ENCODE measurements around the gene MRPL20. TPM values are rescaled to one million over a fixed set of nuclear protein-coding genes. Genes with fewer than 3 reads are reported as not detected.
"Not testable (repeated sequence)": the region's sequence is repeated elsewhere in the genome, so short reads cannot be mapped to it uniquely, and the experiment has no call there.

The MRPL20 gene
- total RNA-seq, 2 donors from 2014 or later = 57.7 to 147 TPM

DNA sequence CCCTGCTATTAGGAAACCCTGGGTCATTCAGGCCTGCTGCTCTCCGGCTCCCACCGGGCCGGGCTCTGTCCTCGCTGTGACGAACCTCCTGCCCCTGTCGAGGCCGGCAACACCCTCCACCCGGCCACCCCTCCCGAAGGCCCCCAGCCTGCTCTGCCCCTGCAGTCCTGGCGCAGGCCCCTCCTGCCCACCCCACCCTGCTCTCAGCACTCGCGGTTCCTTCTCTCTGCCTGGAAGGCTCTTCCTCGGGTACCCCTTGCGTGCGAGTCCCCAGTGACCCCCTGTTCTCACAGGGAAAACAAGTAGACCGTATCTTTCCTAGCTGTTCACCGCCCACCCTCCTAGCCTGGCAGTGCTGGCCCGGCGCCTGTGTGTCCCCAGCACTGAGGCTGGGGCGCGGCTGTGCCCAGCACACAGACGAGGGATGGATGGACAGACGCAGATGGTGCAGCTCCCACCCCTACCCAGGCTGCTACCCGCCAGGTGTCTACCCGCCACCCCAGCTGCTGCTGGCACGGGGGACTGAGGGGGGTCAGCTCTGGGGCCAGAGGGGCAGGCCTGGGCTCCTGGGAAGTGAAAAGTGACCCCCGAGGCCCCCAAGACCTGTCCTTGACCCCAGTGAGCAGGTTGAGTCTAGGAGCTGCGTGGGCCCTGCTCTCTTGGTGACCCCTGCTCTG is 25.3 kb upstream of the MRPL20 start:
- no peak overlapping the region for H3K27ac Mint-ChIP-seq
- no peaks in the 10 kb centered on the region for H3K36me3 Mint-ChIP-seq (ENCODE audit: low read depth)
- no peaks in the 10 kb centered on the region for H3K4me1 Mint-ChIP-seq
- ATAC-seq (replicated peaks) = no peak
- no peaks in the 10 kb centered on the region for H3K9me3 Mint-ChIP-seq
- H3K4me3 Mint-ChIP-seq = no peak overlapping the region
- H3K27me3 Mint-ChIP-seq = peaks cover 7% of the 10 kb centered on the region

DNA sequence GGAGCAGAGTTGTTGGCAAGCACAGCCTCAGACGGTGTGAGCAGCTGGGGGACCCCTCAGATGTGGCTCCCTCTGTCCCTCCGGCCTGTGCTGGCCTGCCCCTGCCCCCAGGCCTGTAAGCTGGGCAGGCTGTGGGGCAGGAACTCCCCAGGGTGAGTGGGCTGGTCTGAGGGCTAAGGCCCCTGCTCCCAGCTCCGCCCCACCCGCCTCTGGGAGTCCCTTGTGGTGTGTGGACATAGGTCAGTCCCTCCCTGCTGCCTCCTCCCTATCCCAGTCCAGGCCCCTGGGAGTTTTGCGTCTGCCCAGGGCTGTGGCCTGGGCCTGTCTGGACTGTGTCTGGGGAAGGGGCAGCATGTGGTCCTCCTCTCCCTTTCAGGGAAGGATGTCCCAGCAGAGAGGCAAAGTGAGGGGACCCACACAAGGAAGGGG is 24.8 kb upstream of the MRPL20 start:
- peaks cover 7% of the 10 kb centered on the region for H3K27me3 Mint-ChIP-seq
- no peaks in the 10 kb centered on the region for H3K4me1 Mint-ChIP-seq
- ATAC-seq (replicated peaks) = no peak
- H3K36me3 Mint-ChIP-seq (ENCODE audit: low read depth) = no peaks in the 10 kb centered on the region
- H3K4me3 Mint-ChIP-seq = no peak overlapping the region
- H3K9me3 Mint-ChIP-seq = no peaks in the 10 kb centered on the region
- H3K27ac Mint-ChIP-seq = no peak overlapping the region

DNA sequence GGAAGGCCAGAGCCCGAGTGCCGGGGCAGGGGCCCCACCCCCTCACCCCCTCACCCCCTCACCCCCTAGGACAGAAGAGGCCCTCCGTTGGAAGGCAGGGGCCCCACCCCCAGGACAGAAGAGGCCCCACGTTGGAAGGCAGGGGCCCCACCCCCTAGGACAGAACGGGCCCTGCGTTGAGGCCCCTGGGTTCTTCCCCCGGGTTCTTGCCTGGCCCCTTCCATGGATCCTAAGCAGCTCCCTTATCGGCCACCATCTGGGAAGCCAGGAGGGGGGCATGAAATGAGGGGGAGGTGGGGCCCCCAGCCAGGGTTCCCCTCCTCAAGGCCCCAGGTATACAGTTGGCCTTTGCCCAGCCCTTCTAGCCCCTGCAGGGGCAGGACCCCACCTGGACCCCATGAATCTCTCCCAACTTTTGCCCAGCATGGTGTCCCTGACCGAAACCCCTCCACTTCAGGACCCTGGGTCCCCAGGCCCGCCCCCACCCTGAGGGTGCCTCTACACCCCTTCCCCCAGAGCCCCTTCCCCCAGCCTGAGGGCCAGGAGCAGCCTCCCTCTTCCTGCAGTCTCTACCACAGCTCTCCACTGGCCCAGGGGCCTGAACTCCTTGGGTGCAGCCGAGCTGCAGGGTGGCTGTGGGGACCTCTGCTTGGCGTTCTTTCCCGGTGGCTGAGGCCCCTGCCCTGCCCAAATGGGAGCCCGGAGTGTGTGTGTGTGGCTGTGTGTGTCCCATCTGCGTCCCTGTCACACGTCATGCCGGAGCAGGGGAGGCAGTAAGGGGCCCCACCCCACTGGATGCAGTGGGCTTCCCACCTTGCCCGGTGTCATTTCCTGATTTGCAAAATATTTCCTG is 24.1 kb upstream of the MRPL20 start:
- H3K36me3 Mint-ChIP-seq (ENCODE audit: low read depth) = no peaks in the 10 kb centered on the region
- H3K9me3 Mint-ChIP-seq = no peaks in the 10 kb centered on the region
- no peak overlapping the region for H3K4me3 Mint-ChIP-seq
- ATAC-seq (replicated peaks) = no peak
- H3K27me3 Mint-ChIP-seq = peaks cover 10% of the 10 kb centered on the region
- no peaks in the 10 kb centered on the region for H3K4me1 Mint-ChIP-seq
- no peak overlapping the region for H3K27ac Mint-ChIP-seq

DNA sequence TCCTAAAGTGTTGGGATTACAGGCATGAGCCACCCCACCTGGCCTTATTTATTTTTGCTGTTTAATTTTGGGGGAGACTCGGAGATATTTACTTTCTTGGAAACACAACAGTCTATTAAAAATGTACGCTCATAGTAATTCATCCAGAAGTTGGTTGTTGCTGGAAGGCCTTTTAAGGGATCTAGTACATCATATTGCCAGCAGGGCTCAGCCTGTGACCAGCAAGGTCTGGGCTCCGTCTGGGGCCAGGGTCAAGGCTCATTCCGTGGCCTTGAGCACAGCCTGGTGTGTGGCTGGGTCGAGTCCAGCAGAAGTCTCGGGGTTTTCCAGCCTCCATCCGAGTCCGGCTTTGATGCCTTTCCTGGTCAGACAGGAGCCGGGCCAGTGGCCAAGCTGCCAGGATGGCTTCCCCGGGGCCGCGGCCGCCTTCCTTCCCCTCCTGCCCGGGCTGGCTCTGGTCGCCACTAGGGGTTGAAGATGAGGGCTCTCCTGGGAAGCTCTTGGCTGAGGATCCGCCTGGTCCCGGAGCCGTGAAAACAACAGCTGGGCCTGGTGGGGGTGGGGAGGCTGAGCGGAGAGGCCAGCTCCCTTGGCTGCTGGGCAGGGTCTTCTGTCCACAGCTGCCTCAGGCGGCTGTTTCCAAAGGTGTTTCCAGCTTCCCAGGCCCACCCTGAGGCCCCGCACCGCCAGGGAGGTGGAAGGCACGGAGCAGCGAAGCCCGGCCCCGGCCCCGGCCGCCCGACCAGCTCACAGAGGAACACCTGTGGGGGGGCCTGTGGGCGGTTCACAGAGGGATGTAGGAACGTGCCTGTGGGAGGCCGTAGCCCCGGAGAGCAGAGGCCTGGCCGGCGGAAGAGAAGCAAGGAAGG is 23.3 kb upstream of the MRPL20 start:
- Mint-ChIP-seq H3K27me3 (peaks cover 10% of the 10 kb centered on the region), H3K4me1 (no peaks in the 10 kb centered on the region), H3K36me3 (ENCODE audit: low read depth) (no peaks in the 10 kb centered on the region), H3K9me3 (no peaks in the 10 kb centered on the region), H3K27ac (no peak overlapping the region), H3K4me3 (no peak overlapping the region)
- no peak for ATAC-seq (replicated peaks)

DNA sequence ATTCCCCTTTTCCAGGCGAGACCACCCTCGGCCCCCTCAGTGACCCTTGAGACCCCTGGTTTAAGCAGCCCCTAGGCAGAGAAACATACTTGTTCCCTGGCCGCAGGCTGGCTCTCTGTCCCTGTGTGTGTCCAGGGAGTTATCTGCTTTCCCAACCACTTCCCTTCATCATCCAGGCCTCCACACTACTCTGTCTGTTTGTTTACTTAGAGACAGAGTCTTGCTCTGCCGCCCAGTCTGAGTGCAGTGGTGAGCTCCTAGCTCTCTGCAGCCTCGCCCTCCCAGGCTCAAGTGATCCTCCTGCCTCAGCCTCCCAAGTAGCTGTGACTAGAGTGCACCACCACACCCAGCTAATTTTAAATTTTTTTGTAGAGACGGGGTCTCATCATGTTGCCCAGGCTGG is 22.6 kb upstream of the MRPL20 start:
- ATAC-seq (replicated peaks) = no peak
- H3K27me3 Mint-ChIP-seq = peaks cover 7% of the 10 kb centered on the region
- H3K4me1 Mint-ChIP-seq = no peaks in the 10 kb centered on the region
- H3K36me3 Mint-ChIP-seq (ENCODE audit: low read depth) = no peaks in the 10 kb centered on the region
- no peak overlapping the region for H3K27ac Mint-ChIP-seq
- H3K9me3 Mint-ChIP-seq = no peaks in the 10 kb centered on the region
- H3K4me3 Mint-ChIP-seq = no peak overlapping the region

DNA sequence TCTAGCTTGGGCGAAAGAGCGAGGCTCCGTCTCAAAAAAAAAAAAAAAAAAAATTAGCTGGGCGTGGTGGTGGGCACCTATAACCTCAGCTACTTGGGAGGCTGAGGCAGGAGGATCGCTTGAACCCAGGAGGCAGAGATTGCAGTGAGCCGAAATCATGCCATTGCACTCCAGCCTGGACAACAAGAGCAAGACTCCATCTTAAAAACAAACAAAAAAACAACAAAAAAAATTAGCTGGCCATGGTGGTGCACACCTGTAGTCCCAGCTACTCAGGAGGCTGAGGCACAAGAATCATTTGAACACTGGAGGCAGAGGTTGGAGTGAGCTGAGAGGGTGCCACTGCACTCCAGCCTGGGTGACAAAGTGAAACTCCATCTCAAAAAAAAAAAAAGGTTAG is 21.9 kb upstream of the MRPL20 start:
- H3K36me3 Mint-ChIP-seq (ENCODE audit: low read depth); H3K27me3 Mint-ChIP-seq; H3K27ac Mint-ChIP-seq; H3K4me1 Mint-ChIP-seq; ATAC-seq (replicated peaks); H3K9me3 Mint-ChIP-seq: not testable (repeated sequence)
- H3K4me3 Mint-ChIP-seq = peak overlapping the region; percentile 21

DNA sequence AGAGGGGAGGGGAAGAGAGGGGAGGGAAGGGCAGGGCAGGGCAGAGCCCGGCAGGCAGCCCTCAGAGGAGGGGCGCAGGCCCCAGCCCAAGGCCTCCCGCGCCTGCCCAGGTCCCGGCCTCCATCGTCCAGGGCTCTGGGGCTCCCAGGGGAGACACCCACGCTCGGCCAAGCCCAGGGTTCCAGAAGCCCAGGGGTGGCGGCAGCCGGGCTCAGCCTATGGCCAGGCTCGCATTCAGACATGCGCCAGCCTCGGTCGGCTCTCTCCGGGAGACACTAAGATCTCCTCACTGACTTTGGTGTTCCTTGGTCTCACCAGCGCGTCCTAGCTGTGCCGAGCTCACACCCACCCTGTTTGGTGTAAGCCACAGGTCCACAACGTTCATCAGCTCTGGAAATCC is 21.1 kb upstream of the MRPL20 start:
- Mint-ChIP-seq H3K4me1 (no peaks in the 10 kb centered on the region), H3K9me3 (no peaks in the 10 kb centered on the region), H3K27me3 (peaks cover 7% of the 10 kb centered on the region), H3K4me3 (peak overlapping the region; percentile 21), H3K36me3 (ENCODE audit: low read depth) (no peaks in the 10 kb centered on the region), H3K27ac (no peak overlapping the region)
- ATAC-seq (replicated peaks) = no peak

DNA sequence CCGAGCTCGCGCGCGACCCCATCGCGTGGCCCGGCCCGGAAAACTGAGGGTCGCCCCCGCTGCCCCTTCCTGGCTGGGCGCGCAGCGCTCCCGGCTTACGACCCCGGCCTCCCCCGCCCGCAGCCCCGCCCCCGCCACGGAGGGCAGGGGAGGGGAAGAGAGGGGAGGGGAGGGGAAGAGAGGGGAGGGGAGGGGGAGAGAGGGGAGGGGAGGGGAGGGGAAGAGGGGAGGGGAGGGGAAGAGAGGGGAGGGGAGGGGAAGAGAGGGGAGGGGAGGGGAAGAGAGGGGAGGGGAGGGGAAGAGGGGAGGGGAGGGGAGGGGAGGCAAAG is 20.7 kb upstream of the MRPL20 start:
- H3K4me1 Mint-ChIP-seq = no peaks in the 10 kb centered on the region
- no peak for ATAC-seq (replicated peaks)
- peaks cover 8% of the 10 kb centered on the region for H3K27me3 Mint-ChIP-seq
- no peak overlapping the region for H3K27ac Mint-ChIP-seq
- no peaks in the 10 kb centered on the region for H3K9me3 Mint-ChIP-seq
- no peaks in the 10 kb centered on the region for H3K36me3 Mint-ChIP-seq (ENCODE audit: low read depth)
- no peak overlapping the region for H3K4me3 Mint-ChIP-seq

DNA sequence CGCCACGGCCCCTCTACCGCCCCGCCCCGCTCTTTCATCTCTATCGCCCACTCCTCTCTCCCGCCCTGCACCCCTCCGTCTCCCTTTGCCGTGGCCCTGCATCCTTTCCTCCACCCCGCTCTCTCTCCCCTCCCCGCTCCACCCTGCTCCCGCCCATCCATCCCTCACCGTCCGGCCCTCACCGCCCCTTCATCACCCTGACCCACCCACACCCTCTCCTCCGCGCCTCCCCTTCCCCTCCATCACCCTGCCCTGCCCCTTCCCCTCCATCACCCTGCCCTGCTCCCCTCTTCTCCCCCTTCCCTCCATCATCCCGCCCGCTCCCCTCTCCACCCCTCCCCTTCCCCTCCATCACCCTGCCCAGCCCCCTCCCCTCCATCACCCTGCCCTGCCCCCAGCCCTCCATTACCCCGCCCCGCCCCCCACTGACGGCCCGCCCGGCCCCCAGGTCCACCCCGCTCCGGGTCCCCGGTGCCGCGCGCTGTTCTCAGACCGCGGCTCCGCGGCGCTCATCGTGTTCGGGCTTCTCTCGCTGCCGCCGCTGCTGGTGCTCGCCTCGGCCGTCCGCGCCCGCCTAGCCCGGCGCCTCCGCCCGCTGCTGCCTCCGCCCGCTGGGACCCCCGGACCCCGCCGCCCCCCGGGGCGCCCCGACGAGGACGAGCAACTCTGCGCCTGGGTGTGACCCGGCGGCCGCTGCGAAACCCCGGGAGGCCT is 20.2 kb upstream of the MRPL20 start:
- ATAC-seq (replicated peaks) = peak; percentile 29
- Mint-ChIP-seq H3K9me3 (no peaks in the 10 kb centered on the region), H3K36me3 (ENCODE audit: low read depth) (no peaks in the 10 kb centered on the region), H3K27ac (no peak overlapping the region), H3K4me1 (no peaks in the 10 kb centered on the region), H3K4me3 (no peak overlapping the region), H3K27me3 (peaks cover 12% of the 10 kb centered on the region)

DNA sequence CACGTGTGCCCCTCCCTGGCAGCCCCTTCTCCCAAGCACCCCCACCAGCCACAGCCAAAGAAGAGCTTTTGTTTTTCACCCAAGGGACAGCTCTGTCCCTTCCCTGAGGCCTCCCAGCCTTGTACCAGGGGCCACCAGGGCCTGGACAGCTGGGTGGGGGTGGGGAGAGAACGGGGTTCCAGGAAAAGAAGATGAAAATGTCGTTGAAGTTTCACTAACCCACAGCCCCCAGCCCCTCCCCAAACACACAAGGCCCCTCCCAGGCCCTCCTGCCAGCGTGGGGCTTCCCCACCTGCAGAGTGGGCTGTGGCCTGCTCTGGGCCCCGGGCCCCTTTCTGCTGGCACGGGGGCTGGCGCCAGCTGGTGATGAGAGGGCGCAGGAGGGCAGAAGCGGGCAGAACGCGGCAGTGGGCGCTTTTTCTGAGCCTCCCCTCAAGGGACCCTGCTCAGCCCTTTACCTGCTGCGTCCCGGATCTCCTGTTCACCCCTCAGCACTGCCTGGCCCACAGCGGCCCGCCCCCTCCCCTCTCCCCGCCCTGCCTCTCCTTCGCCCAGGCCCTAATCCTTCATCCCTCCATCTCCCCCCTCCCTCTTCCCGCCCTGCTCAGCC is 19.5 kb upstream of the MRPL20 start:
- no peak overlapping the region for H3K27ac Mint-ChIP-seq
- H3K4me3 Mint-ChIP-seq = no peak overlapping the region
- no peaks in the 10 kb centered on the region for H3K9me3 Mint-ChIP-seq
- peaks cover 14% of the 10 kb centered on the region for H3K27me3 Mint-ChIP-seq
- no peaks in the 10 kb centered on the region for H3K4me1 Mint-ChIP-seq
- ATAC-seq (replicated peaks) = peak; percentile 13
- H3K36me3 Mint-ChIP-seq (ENCODE audit: low read depth) = no peaks in the 10 kb centered on the region

DNA sequence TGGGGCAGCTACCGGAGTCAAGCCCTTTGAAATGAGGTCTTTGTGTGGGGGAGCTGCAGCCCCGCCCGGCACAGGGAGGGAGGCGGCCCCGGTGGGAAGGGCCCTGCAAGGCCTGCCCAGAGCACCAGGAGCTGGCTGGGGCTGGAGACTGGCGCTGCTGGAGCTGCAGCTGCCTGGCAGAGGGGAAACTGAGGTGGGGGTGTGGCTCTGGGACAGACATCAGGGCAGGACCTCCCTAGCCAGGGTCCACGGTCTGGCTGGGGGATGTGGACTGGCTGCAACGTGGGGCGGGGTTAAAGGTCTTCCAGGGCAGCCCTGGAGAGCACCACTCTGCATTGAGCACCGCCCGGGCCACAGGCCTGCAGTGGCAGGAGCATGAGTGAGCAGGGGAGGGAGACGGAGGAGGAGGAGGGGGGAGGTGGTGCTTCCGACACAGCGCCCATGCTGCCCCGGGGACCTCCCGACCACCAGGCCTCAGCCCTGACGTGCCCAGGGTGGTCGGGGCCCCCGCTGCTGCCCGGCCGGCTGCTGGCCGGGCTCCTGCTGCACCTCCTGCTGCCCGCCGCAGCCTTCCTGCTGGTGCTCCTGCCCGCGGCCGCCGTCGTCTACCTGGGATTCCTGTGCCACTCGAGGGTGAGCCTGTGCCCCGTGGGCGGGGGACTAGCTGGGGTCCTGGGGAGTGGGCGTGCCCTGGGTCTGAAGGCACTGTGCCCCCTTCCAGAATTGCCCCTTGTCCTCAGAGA is 18.8 kb upstream of the MRPL20 start:
- no peak overlapping the region for H3K27ac Mint-ChIP-seq
- H3K4me1 Mint-ChIP-seq = no peaks in the 10 kb centered on the region
- no peaks in the 10 kb centered on the region for H3K36me3 Mint-ChIP-seq (ENCODE audit: low read depth)
- no peak for ATAC-seq (replicated peaks)
- H3K27me3 Mint-ChIP-seq = peaks cover 14% of the 10 kb centered on the region
- H3K9me3 Mint-ChIP-seq = no peaks in the 10 kb centered on the region
- H3K4me3 Mint-ChIP-seq = no peak overlapping the region

DNA sequence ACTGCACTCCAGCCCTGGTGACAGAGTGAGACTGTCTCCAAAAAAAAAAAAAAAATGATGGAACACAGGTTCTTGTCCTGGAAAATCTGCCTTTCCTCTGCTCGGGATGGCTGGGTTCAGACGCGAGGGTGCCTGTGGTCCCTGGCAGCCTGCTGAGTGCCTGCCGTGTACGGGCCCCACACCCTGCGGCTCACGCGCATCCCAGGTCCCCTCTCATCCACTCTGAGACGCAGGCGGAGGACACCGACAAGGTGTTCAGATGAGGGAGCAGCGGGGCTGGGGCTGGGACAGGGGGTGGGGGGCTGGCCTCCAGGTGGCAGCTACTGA is 18.3 kb upstream of the MRPL20 start:
- H3K27ac Mint-ChIP-seq = no peak overlapping the region
- peaks cover 14% of the 10 kb centered on the region for H3K27me3 Mint-ChIP-seq
- no peaks in the 10 kb centered on the region for H3K36me3 Mint-ChIP-seq (ENCODE audit: low read depth)
- no peaks in the 10 kb centered on the region for H3K9me3 Mint-ChIP-seq
- no peak for ATAC-seq (replicated peaks)
- no peaks in the 10 kb centered on the region for H3K4me1 Mint-ChIP-seq
- H3K4me3 Mint-ChIP-seq = no peak overlapping the region

DNA sequence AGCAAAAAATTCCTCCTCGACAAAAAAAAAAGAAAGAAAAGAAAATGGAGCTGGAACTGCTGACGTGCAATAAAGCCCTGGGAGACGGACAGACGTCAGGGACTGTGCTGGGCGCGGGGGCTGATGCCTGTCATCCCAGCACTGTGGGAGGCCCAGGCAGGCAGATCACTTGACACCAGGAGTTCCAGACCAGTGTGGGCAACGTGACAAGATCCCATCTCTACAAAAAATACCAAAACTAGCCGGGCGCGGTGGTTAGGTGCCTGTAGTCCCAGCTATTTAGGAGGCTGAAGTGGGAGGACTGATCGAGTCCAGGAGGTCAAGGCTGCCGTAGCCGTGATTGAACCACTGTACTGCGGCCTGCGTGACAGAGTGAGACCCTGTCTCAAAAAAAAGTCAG is 17.6 kb upstream of the MRPL20 start:
- no peak overlapping the region for H3K4me3 Mint-ChIP-seq
- no peak overlapping the region for H3K27ac Mint-ChIP-seq
- H3K36me3 Mint-ChIP-seq (ENCODE audit: low read depth) = no peaks in the 10 kb centered on the region
- no peak for ATAC-seq (replicated peaks)
- no peaks in the 10 kb centered on the region for H3K4me1 Mint-ChIP-seq
- H3K27me3 Mint-ChIP-seq = peaks cover 14% of the 10 kb centered on the region
- no peaks in the 10 kb centered on the region for H3K9me3 Mint-ChIP-seq

Measured in activated T-helper 17 cell treated with anti-CD3 and anti-CD28 coated beads, Interleukin-2, amount 50 U/mL, for 72 hours (primary cell).